Measurements from ENCODE around the gene KCNN3.

- TF ChIP-seq POLR2A (IDR thresholded peaks at IDR 0.05) (no peak), CTCF (IDR thresholded peaks at IDR 0.05 in 8 of 11, conservative IDR thresholded peaks at IDR 0.05 in 3 of 11) (no peak), POLR2AphosphoS5 (IDR thresholded peaks at IDR 0.05) (no peak)
Observed at GRCh38 chr1:154842635-154843034, 27.4 kb downstream of the KCNN3 start.
